GM18505 (cell line): ENCODE measurements around the gene FHIT.

Experiments
- ATAC-seq: cut with Tn5 transposase; IDR thresholded peaks from one replicate; pipeline ENCODE4 v1.9.1; 2021; ENCODE audit not compliant: unreplicated experiment
- POLR2A ChIP-seq: IDR thresholded peaks from 4 replicates; pipeline ENCODE4 v1.6.1; 2011; ENCODE audit warnings: borderline replicate concordance; ENCODE audit not compliant: insufficient read depth, insufficient read length; ENCODE audit errors: extremely low read depth

FHIT gene

DNA sequence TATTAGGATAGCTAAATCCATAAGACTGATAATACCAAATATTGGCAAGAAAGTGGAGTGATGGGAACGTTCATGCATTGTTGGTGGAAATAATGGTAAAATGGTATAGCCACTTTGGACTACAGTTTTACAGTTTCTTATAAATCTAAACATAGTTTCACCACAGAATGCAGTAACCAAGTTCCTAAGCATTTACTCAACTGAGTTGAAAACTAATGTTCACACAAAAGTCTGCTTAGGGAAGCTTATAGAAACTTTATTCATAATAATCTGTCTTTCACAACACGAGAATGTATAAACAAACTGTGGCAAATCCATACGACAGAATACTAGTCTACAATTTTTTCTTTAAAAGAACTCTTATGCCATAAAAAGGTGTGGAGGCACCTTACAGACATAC is 969.3 kb downstream of the FHIT start:
- TF ChIP-seq POLR2A: no peak

DNA sequence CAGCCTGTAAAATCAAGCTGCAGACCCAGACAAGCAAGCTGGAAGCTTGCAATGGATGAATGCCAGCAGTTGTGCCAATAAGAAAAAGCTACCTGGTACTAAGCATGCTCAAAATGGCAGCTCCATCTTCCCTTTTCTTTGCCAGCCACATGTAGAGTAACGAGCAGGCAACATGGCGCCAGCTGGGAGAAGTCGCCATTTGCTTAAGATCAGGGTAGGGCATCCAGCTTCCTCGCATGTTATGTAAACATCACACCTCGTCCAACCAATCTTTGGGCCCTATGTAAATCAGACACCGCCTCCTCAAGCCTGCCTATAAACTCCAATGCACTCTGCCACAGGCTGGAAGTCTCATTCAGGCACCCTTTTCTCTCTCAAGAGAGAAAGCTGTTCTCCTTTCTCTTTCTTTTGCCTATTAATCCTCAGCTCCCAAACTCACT is 973.9 kb downstream of the FHIT start:
- ATAC-seq: no peak
- no peak for TF ChIP-seq POLR2A

More for the DNA sequence above, 969.3 kb downstream of the FHIT start:
- no peak for ATAC-seq

DNA sequence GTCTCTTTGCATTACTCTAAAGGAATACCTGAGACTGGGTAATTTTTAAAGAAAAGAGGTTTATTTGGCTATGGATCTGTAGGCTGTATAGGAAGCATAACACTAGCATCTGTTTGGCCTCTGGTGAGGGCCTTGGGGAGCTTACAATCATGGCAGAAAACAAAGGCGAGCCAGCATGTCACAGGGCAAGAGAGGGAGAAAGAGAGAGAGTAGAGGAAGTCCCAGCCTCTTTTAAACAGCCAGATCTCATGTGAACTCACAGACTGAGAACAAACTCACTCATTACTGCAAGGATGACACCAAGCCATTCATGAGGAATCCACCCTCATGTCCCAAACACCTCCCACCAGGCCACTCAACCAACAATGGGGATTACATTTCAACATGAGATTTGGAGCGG is 974.6 kb downstream of the FHIT start:
- ATAC-seq: no peak
- TF ChIP-seq POLR2A: no peak

DNA sequence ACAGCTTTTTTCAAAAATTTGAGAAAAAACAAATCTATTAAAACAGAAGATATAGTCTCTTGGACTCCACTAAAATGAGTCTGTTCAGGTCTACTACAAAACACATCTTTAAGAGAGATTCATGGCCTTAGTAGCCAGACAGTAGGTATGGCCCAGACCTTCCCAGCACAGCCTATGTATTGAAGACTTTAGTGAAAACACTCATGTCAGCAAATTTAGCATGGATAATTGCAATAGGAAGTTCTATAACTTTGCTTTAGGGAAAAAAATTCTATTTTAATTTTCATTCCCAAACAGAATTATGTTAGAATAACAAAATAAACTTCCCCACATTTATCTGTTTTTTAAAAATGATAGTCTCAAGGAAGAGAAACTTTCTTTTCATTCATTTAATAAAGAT is 976.6 kb downstream of the FHIT start:
- TF ChIP-seq POLR2A: no peak
- ATAC-seq: no peak

DNA sequence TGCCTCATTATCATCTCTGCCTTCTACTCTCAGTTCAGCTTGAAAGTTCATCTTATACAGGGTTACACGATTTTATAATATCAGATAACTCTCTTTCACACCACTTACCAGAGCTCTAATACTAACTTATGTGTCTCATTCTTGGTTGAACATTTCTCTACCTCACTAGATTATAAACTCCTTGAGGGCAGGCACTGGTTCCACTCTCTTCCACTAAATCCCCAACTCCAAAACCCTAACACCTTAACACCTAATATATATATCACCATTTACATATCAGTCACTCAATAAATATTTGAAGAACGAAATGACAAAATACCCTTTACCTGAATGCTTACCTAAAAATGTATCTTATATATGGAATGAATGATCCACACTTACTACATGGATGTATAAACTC is 977.2 kb downstream of the FHIT start:
- no peak for TF ChIP-seq POLR2A
- ATAC-seq: no peak

DNA sequence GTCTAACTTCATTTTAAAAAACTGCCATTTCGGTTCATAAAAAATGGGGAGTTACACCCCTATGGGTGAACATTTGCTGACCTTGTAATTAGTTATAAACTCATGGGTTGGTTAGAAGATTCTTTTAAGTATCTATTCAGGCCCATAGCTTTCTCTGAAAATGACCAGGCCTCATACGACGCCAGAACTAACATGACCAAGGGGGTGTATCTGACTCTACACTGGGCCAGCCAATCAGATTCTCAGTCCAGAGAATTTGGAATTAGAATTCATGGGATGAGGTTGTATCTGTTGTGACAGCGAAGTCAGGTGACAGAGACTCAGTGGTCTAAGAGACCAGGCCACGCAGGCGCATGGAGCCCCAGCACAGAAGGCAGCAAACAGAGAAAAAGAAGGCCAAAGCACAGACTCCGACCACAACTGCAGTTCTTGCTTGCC is 981.4 kb downstream of the FHIT start:
- ATAC-seq: no peak
- no peak for TF ChIP-seq POLR2A

DNA sequence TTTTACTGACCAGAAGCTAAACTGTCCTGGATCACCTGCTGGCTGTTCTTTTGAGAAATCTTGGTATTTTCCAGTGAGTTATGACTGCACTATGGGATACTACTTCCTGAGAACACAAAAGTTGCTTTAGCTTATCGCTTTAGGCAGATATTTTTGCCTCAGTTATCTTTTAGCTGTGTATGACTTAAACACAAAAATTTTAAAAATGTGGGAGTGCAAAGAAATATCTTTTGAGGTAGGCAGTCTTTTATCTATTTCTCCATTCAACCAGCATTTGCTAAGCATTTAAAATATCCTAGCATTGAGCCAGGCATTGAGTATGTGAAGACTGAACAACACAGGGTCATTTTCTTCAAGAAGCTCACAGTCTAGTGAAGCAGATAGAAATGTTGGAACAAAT is 981.9 kb downstream of the FHIT start:
- no peak for ATAC-seq
- TF ChIP-seq POLR2A: no peak

DNA sequence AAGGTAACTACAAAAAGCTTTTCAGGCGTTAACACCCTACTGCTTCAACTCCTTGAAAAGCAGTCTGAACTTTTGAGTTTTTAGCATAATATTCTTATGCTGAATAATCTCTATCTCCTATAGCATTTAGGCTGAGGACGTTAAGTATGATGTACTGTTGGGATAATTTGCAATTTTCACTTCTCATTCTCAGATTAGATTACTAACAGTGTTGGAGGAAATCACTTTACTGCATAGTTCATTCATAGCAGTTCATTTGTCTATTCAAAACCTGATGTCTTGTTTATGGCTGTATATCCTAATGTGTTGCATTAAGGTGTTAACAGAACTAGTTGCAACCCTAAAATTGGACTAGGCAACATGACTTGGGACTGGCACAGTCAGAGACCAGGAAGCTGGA is 983.1 kb downstream of the FHIT start:
- no peak for ATAC-seq
- TF ChIP-seq POLR2A: no peak

DNA sequence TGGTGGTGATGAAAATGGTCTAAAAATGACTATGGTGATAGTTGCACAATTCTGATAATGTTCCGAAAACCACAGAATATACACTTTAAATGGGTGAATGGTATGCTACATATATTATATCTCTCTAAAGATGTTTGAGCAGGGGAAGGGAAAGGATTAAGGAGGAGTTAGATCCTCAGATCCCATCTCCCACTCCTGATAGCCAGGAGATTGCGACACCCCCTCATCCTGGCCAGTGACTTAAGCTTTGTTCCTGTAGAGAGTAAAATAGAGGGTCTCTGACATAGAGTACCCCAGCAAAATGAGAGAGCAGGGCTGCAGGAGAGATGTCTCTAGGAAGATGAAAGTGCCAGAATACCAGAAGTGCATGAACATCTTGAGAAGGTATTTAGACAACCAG is 984.8 kb downstream of the FHIT start:
- no peak for TF ChIP-seq POLR2A
- no peak for ATAC-seq

DNA sequence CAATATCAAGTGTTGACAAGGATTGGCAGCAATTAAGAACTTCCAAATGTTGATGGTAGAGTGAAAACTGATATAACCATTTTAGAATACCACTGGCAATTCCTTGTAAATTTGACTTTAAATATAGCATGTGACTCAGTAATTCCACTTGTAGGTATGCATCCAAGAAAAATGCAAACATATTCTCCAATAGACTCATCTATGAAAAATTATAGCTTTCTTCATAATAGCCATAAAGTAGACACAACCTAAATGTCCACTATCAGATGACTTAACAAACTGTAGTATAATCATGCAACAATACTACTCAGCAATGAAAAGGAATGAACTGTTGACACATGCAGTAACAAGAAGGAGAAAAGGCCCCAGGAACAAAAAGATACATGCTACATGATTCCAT is 988.1 kb downstream of the FHIT start:
- TF ChIP-seq POLR2A: no peak
- ATAC-seq: no peak

DNA sequence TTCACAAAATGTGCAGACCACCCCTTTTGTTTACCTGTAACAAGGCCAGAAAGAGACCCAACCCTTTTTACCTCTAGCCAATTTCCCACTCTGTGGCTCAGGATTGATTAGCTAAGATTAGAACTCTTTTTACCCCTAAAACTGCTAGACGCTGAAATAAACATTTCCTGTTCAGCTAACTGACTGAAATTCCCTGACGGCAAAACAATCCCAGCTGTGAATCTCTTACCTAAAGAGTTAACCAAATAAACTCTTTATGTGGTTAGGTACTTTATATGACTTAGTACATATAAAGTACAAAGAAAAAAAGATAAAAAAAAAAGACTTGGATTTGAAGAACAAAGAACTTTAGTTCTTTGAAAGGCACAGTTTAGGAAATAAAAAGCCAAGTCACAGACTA is 988.7 kb downstream of the FHIT start:
- TF ChIP-seq POLR2A: no peak
- ATAC-seq: no peak

DNA sequence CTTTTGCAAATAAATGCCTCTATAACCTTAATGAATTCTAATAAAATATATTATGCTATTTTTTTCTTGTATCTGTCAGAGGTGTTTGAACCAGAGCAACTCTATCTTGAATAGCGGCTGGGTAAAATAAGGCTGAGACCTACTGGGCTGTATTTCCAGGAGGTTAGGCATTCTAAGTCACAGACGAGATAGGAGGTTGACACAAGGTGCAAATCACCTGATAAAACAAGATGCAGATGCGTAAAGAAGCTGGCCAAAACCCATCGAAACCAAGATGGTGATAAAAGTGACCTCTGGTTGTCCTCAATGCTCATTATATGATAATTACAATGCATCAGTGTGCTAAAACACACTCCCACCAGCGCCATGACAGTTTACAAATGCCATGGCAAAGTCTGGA is 990.7 kb downstream of the FHIT start:
- TF ChIP-seq POLR2A: no peak
- no peak for ATAC-seq

DNA sequence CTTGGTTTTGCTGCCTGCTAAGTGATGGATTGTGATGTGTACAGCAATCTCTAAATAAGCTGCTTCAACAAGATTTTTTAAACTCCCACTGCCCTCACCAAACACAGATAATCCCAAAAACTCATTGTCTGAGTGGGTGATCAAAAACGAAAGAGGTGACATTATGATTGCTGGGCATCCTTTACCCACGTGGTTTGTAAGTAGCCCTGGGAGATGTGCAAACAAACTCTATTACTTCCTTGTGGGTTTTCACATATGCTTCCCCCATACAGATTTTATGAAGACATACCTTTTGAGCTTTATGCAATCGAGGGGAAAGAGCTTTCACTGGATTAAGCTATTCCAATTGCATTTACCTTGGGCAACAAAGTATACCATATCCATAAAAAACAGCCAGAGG is 1000.4 kb downstream of the FHIT start:
- no peak for TF ChIP-seq POLR2A
- ATAC-seq: no peak

DNA sequence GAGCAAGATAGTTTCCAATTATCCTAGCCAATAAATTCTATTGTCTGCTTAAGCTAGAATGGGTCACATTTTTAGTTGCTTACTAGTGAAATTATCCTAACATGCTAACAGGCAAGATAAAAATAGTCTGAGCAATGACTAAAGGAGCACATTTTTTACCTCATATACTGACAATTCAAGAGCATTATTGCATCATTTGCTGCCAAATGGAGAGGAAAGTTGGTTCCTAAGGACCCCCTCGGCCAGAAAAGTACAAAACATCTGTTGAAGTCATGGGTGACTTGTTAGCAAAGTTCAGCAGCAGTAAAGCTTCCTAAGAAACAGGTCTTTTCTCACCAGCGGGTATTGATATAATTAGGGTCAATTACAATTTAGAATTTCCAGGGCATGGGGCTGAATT is 1001.0 kb downstream of the FHIT start:
- no peak for ATAC-seq
- TF ChIP-seq POLR2A: no peak

DNA sequence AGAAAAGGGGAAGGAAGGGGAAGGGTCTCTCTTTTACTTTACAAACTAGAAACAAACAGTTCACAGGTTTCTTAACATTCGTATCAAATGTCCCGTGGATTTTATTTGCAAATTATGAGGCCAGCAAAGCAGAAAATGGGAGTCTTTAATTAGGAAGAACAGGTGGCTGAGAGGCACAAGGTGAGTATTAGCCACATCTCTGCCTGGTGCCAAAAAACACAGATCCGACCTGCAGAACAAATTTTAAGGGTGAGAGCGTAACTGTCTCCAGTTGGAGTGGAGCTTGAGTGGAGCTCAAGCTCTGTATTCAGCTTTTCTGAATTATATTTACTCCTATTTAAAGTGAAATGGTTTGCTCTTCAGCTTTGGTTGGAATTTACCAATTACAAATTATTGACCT is 1004.9 kb downstream of the FHIT start:
- TF ChIP-seq POLR2A: no peak
- no peak for ATAC-seq

DNA sequence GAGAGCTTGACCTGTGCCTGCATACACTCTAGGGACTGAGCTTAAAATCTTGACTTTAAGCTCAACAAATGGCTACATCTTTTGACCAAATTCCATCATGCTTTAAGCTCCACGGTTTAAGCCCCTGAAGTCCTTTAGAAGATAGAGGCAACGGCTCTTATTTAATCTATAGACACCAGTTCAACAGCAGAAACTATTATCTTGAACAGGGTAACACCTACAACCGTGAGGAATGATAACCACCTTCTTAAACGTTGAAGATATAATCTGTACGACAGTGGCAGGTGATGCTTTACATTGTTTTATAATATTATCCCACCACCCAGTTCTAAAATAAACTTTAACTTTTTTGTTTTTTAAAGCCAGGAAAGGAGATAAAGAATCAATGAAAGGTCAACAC is 1007.8 kb downstream of the FHIT start:
- no peak for ATAC-seq
- TF ChIP-seq POLR2A: no peak

DNA sequence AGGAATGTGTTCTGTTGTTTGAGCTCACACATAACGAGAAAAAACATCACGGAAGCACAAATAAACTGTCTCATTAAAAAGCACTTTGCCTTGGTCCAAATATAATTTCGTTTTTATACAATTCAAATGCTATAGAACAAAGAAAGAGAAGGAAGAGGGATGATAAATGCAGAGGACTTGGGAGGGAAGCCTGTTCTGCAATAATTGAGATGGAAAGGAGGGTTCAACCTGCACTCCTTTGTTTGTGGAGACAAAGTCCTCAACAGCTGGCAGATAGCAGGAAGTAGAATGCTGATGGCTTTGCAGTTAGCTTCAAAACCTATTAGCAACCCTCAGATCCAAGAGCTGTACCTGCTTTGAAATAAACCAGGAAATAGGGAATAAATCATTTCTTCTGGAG is 1010.8 kb downstream of the FHIT start:
- ATAC-seq: no peak
- TF ChIP-seq POLR2A: no peak

DNA sequence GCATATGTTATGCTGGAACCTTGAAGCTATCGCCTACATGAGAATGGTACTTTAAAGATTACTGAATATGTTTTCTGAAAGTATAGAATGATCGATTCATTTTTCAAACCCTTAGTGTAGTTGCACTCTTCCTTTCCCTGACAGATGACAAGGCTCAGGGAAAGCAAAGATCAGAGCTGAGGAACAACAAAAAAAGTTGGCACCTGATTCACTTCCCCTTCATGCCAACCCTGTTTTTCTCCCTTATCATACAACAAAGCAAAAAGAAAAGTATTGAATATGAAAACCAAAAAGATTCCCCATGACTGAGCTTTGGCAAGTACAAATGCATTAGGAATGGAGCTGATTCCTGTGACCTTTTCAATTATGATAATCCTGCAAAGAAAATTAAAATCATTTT is 1012.7 kb downstream of the FHIT start:
- TF ChIP-seq POLR2A: no peak

More for the DNA sequence above, 1012.7 kb downstream of the FHIT start:
- ATAC-seq: no peak
